Fibroblast of the aortic adventitia (primary cell): Measurements from ENCODE around the gene MRTFA. TPM values are rescaled to one million over a fixed set of nuclear protein-coding genes. Genes with fewer than 3 reads are reported as not detected.
A peak's percentile ranks its signal among the peaks of the same experiment; 100 is the strongest.

Experiments
- DNase-seq: peaks from one replicate; pipeline ENCODE4 v3.0.0-alpha.2; 2010; ENCODE audit warnings: low read depth
- H3K4me3 ChIP-seq: 2 replicates; pipeline ENCODE4 v1.5.1; 2011; ENCODE audit warnings: low read depth, mild to moderate bottlenecking, control low read depth, low read length, moderate library complexity
- total RNA-seq: library from RNA; depleted of rRNA; stranded (reverse); fragments of >200 nt; gene quantifications from 2 replicates; pipeline ENCODE4 v1.2.3, GENCODE V29; 2012; ENCODE audit warnings: low replicate concordance
- TF ChIP-seq, protein P1 (sequence below): IDR thresholded peaks from 2 replicates; pipeline ENCODE4 v1.5.1; 2011; ENCODE audit warnings: mild to moderate bottlenecking, low read length, control low read depth, inconsistent platforms; ENCODE audit not compliant: insufficient read depth

MRTFA gene
- total RNA-seq, 1 donor = 25.8 TPM

DNA sequence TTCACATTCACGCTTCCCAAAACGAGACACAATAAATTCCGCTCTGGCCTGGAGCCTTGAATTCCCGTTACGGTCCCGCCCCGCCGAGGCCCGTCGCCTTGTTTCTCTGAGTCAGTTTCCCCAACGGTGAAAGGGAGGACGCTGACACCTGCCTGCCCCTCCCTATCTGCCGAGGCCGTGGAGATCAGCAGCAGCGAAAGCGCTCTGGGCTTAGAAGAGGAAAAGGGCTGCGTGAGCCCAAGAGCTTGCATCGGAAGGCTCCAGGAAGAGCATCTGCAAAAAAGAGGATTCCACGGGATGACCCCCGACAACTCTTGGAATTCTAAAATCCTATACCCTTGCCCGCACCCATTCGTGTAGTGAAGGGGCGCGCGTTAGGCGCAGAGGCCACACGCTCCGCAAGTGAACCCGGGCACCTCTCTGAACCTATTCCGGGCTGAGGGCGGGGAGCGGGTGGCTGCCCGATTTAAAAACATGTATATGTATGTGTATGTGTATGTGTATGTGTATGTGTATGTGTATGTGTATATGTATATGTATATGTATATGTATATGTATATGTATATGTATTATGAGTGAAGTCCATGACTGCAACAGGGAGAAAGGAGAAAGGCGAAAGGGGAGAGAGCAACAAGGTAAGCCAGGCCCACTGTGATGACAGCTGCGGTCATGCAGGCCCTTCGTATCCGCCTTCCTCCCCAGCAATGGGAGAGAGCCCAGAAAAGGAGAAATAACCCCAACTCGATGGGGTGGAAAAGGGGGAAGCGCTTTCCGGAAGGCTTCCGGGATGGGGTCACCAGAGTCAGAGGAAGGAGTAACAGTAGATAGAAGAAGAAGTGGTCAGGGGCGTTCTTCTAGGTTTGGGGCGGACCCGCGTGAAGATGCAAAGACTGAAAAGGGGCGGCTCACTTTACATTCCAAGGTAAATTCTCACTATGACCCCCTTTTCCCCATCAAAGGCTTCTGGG, 948 bp upstream of the MRTFA start:
- DNase-seq = no peak

DNA sequence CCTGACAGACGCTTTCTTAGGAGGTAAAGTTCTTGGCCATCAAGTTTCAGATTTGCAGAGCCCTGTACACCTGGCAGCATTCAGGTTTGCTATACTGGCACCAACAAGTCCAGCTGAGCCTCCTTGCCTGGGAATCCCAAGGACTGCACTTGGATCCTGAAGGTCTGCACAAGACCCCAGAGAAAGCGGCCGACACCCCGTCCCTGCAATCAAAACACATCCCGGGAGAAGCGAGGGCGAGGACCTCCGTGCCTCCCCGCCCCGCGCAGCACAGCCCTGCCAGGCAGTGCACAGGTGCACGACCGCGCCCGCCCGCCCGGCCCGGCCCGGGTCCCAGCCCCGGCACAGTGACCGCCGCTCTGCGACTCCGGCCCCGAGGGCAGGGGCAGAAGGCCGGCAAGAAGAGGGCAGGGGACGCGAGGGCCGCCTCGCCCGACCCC, 559 bp downstream of the MRTFA start:
- peak; percentile 14 for DNase-seq
- TF ChIP-seq, protein P1, sequence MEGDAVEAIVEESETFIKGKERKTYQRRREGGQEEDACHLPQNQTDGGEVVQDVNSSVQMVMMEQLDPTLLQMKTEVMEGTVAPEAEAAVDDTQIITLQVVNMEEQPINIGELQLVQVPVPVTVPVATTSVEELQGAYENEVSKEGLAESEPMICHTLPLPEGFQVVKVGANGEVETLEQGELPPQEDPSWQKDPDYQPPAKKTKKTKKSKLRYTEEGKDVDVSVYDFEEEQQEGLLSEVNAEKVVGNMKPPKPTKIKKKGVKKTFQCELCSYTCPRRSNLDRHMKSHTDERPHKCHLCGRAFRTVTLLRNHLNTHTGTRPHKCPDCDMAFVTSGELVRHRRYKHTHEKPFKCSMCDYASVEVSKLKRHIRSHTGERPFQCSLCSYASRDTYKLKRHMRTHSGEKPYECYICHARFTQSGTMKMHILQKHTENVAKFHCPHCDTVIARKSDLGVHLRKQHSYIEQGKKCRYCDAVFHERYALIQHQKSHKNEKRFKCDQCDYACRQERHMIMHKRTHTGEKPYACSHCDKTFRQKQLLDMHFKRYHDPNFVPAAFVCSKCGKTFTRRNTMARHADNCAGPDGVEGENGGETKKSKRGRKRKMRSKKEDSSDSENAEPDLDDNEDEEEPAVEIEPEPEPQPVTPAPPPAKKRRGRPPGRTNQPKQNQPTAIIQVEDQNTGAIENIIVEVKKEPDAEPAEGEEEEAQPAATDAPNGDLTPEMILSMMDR = no peak
- H3K4me3 ChIP-seq = peak overlapping the region; percentile 90

More for the DNA sequence above, 948 bp upstream of the MRTFA start:
- H3K4me3 ChIP-seq = peak overlapping the region; percentile 71
- TF ChIP-seq, protein P1 = no peak

DNA sequence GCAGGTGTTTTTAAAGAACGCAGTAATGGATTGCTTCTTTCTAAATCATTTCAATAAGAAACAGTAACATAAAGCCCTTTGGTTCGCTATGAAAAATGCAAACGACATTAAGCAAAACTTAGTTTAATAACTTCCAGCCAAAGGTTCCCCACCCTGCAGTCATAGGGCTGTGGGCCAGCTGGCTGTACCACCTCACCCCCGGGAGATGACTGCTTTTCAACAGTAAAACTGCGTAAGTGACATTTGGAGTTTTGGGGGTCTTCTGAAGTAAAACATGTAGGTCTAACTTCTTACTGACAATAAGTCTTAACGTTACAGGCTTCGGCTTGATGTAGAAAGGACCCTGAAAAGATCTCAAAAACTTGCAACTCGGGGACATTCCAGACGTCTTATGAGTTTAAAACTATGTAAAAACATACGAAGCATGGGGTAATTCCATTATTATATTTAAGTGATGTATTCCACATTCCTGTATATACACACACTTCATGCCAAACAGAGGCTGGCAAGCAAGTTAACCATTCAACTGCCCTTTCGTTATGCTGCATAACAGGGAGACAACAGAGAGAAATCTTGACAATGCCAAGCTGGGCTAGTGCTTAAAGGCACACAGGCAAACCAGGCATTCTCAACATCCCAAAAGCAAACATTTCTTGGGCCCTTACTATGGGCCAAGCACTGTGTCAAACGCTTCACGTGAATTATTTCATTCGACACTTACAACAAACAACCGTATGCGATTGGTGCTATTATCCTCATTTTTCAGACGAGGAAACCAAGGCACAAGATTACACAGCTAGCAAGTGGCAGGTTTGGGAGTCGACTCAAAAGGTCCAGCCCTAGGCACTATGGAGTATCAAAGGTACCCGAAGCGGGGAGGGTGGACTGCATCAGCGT, 1.2 kb downstream of the MRTFA start:
- peak; percentile 66 for DNase-seq
- TF ChIP-seq, protein P1 = no peak
- H3K4me3 ChIP-seq = peak overlapping the region; percentile 90

DNA sequence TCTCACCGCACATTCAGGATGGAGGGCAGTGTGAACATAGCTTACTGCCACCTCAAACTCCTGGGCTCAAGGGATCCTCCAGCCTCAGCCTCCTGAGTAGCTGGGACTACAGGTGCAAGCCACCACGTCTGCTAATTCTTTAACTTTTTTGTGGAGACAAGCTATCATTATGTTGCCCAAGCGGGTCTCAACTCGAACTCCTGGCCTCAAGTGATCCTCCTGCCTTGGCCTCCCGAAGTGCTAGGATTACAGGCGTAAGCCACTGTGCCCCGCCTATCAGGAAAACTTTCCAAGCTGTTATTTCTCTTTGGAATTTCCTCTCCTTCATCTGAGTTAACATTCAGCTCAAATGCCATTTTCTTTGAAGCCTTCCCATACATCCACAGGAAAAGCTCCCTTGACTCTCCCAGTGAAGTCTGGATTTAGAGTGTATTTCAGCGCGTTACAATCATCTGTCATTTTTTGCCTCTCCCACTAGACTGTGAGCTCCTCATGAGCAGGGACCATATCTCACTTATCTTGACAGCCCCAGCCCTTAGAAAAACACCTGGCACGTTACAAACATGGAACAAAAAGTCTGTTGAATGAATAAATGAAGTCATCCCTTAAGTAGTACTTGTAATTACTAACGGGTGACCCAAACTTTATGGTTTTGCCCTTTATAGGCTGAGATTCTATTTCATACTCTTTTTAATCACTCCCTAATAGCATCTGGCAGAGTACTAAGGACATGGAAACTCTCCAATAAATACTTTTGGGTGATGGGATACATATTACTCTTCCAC, 2.2 kb downstream of the MRTFA start:
- peak overlapping the region; percentile 90 for H3K4me3 ChIP-seq
- TF ChIP-seq, protein P1 = no peak
- peak; percentile 31 for DNase-seq

DNA sequence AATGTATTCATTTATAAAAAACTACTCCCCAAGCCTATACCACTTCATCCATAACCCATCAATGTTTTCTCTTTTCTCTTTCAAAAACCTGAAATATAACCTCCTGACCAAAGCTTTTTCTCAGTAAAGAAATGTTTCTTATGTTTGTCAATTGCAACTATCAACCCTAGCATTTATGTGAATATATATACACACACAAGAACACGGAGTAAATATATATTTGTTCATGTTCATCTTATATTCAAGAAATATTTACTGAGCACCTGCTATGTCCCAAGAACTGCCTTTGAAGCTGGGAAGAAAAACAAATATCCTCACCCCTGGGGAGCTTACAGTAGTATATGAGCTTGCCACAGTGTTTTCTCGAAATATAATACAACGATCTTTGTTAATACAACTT, 3.5 kb downstream of the MRTFA start:
- TF ChIP-seq, protein P1 = no peak
- no peak overlapping the region for H3K4me3 ChIP-seq
- DNase-seq = no peak

DNA sequence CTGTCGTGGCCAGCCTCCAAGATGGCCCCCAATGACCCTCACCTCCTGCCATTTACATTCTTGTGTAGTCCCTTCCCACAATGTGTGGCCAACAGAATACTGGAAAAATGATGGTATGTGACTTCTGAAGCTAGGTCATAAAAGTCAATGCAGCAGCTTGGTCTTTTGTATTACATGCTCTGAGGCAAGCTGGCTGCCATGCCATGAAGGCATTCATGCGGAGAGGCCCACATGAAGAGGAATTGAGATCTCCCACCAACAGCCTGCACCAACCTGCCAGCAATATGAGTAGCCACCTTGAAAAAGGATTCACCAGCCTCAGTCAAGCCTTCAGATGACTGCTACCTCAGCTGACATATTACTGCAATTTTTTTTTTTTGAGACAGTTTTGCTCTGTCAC, 4.6 kb downstream of the MRTFA start:
- TF ChIP-seq, protein P1 = no peak

More for the DNA sequence above, 4.6 kb downstream of the MRTFA start:
- no peak for DNase-seq
- H3K4me3 ChIP-seq = no peak overlapping the region
